GM13976 (cell line): Measurements from ENCODE around the gene ARHGAP42.

Experiments
- DNase-seq: peaks from one replicate; pipeline ENCODE4 v3.0.0; 2012; ENCODE audit warnings: low spot score
- in situ Hi-C: fragments of 300-500 bp; cut with MboI; formaldehyde crosslinking; loops from one replicate; pipeline ENCODE4 v1.12.0; 2022; ENCODE audit warnings: low sequenced_read_pairs, mixed read lengths, inconsistent platforms; ENCODE audit not compliant: unreplicated experiment
- TF ChIP-seq, protein P1 (sequence below): IDR thresholded peaks from 2 replicates; pipeline ENCODE4 v1.5.1; 2012; ENCODE audit warnings: borderline replicate concordance, mild to moderate bottlenecking; ENCODE audit not compliant: insufficient read depth; ENCODE audit errors: extremely low read depth, missing control alignments, control extremely low read depth

Gene ARHGAP42

DNA sequence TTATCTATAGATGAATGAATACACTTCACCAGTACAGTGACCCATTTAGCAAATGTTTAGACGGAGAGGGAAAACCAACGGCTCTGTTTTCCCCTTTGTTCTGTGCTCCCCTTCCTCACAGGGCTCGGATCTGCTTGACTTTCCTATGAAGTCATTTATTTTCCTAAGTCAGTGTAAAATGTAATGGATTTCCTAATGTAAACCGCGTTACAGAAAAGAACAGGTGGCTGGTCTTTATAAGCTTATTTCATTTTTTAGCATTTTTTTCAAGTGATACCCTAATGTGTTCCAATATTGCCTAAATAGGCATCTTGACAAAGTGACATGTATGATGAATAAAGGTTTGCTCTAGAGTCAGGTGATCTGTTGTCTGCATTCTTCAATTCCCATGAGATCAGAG is 235.0 kb downstream of the ARHGAP42 start:
- DNase-seq, result no peak
- in situ Hi-C loops, result loop anchor here (10.0 kb wide), 1 partner anchor 347 kb away; no protein-coding TSS in a partner anchor
- TF ChIP-seq, protein P1, sequence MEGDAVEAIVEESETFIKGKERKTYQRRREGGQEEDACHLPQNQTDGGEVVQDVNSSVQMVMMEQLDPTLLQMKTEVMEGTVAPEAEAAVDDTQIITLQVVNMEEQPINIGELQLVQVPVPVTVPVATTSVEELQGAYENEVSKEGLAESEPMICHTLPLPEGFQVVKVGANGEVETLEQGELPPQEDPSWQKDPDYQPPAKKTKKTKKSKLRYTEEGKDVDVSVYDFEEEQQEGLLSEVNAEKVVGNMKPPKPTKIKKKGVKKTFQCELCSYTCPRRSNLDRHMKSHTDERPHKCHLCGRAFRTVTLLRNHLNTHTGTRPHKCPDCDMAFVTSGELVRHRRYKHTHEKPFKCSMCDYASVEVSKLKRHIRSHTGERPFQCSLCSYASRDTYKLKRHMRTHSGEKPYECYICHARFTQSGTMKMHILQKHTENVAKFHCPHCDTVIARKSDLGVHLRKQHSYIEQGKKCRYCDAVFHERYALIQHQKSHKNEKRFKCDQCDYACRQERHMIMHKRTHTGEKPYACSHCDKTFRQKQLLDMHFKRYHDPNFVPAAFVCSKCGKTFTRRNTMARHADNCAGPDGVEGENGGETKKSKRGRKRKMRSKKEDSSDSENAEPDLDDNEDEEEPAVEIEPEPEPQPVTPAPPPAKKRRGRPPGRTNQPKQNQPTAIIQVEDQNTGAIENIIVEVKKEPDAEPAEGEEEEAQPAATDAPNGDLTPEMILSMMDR, result no peak

DNA sequence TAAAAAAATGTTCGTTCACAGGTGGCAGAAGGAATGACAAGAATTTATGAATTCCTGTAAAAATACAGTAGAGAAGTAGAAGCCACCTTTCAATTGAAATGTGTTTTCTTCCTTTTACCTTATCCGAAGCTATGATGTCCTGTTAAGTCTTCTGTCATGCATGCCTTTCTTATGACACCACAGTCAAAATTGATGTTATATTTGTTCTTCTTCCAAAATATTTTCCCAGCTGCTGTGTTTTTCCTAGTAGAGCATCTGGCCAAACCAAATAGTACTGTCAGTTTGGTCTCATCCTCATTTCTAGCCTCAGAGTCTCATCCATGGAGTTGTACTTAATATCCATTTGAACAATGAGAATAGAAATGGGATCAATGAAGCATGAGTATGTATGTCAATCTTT is 236.5 kb downstream of the ARHGAP42 start:
- in situ Hi-C loops, result loop anchor here (10.0 kb wide), 1 partner anchor 349 kb away; no protein-coding TSS in a partner anchor
- TF ChIP-seq, protein P1, result no peak
- no peak for DNase-seq

DNA sequence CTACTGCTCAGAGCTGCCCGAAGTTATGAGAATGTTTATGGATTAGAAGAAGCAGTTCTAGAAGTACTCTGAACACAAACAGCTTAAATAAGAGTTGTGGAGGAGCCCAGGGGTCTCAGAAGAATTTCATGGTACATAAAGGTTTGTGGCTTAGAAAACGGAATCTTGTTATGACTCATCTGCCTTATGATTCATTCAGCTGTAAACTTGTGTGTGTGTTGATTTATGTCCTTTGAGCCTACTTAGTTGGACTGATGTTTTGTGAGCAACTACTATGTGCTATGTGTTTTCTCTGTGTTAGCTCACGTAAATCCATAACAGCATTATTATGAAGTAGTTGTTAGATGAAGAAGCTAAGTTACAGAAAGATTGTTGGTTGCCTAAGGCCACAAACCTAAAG is 238.8 kb downstream of the ARHGAP42 start:
- in situ Hi-C loops, result loop anchor here (10.0 kb wide), 1 partner anchor 351 kb away; no protein-coding TSS in a partner anchor
- no peak for DNase-seq
- TF ChIP-seq, protein P1, result no peak

DNA sequence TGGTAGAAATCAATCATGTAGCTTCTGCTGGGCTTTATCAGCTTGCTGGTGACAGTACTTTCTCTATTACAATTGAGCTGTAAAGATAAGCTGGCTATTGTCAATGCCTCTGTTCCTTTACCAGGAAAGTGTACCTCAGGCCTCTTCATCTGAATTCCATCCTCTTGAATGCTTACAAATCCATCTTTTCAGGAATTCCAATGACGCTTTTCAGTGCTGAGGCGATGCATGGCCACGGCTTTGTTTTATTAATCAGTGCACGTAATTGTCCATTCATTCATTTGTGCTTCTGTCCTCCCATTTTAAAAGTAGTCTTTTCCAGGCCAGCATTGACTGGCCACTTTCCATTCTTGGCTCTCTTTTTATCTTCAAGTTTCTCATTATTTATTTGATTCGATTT is 240.5 kb downstream of the ARHGAP42 start:
- in situ Hi-C loops, result loop anchor here (10.0 kb wide), 1 partner anchor 353 kb away; no protein-coding TSS in a partner anchor
- no peak for DNase-seq

DNA sequence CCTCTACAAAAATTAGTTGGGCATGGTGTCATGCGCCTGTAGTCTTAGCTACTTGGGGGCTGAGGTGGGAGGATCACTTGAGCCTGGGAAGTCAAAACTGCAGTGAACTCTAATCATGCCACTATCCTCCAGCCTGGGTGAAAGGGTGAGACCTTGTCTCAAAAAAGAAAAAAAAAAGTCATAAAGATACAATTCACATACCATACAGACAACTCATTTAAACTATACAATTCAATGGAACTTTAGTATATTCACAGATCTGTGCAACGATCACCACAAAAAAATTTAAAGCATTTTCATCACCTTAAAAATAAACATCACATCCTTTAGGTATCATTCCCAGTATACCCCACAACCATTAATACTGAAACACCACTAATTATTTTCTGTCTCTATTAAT is 241.3 kb downstream of the ARHGAP42 start:
- in situ Hi-C loops, result loop anchor here (10.0 kb wide), 1 partner anchor 354 kb away; no protein-coding TSS in a partner anchor
- no peak for DNase-seq
- TF ChIP-seq, protein P1, result no peak

More for the DNA sequence above, 240.5 kb downstream of the ARHGAP42 start:
- TF ChIP-seq, protein P1, result no peak

DNA sequence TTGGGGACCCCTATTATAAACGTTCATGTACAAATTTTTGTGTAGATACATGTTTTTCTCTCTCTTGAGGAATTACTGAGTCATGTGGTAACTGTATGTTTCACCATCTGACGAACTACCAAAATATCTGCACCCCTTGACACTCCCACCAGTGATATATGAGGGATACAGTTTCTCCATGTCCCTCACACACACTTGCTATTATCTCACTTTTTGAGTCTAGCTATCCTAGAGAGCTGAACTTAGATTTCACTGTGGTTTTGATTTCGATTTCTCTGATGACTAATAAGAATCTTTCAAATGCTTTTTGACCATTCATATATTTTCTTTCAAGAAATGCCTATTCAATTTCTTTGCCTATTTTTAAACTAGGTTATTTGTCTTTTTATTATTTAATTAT is 242.3 kb downstream of the ARHGAP42 start:
- TF ChIP-seq, protein P1, result no peak
- DNase-seq, result no peak
- in situ Hi-C loops, result loop anchor here (10.0 kb wide), 1 partner anchor 355 kb away; no protein-coding TSS in a partner anchor
